GM19351 (cell line): ENCODE data around the gene RHOJ.
A peak's percentile ranks its signal among the peaks of the same experiment; 100 is the strongest.
"Not testable (repeated sequence)": the region's sequence is repeated elsewhere in the genome, so short reads cannot be mapped to it uniquely, and the experiment has no call there.

Source experiments
- ATAC-seq: cut with Tn5 transposase; IDR thresholded peaks from one replicate; pipeline ENCODE4 v1.9.1; 2021; ENCODE audit warnings: mild to moderate bottlenecking, moderate library complexity; ENCODE audit not compliant: unreplicated experiment

The RHOJ gene

GRCh38 chr14:63262446-63262845, 58.2 kb downstream of the RHOJ start:
- no peak for ATAC-seq

- no peak for ATAC-seq
These were observed 61.9 kb downstream of the RHOJ start for GRCh38 chr14:63266106-63266505.

- ATAC-seq, result no peak
These were observed 62.9 kb downstream of the RHOJ start for GRCh38 chr14:63267171-63267570.

- ATAC-seq, result no peak
These were observed 64.5 kb downstream of the RHOJ start for GRCh38 chr14:63268771-63269170.

- no peak for ATAC-seq
These were observed 65.5 kb downstream of the RHOJ start for GRCh38 chr14:63269561-63270225.

GRCh38 chr14:63273129-63273528, 68.9 kb downstream of the RHOJ start:
- no peak for ATAC-seq

GRCh38 chr14:63273717-63274655, 69.7 kb downstream of the RHOJ start:
- ATAC-seq, result no peak

- ATAC-seq, result no peak
These were observed 71.4 kb downstream of the RHOJ start for GRCh38 chr14:63275611-63276010.

- no peak for ATAC-seq
These were observed 71.8 kb downstream of the RHOJ start for GRCh38 chr14:63276016-63276415.

GRCh38 chr14:63276492-63277342, 72.5 kb downstream of the RHOJ start:
- ATAC-seq, result peak; percentile 84

GRCh38 chr14:63277591-63278183, 73.4 kb downstream of the RHOJ start:
- ATAC-seq, result no peak

- ATAC-seq, result not testable (repeated sequence)
These were observed 75.7 kb downstream of the RHOJ start for GRCh38 chr14:63279933-63280332.

- peak; percentile 83 for ATAC-seq
These were observed 79.0 kb downstream of the RHOJ start for GRCh38 chr14:63282997-63283883.

GRCh38 chr14:63283884-63284248, 79.6 kb downstream of the RHOJ start:
- no peak for ATAC-seq

- no peak for ATAC-seq
These were observed 81.8 kb downstream of the RHOJ start for GRCh38 chr14:63286071-63286470.

- no peak for ATAC-seq
These were observed 83.6 kb downstream of the RHOJ start for GRCh38 chr14:63287666-63288483.

- ATAC-seq, result peak; percentile 67
These were observed 84.6 kb downstream of the RHOJ start for GRCh38 chr14:63288853-63289252.

GRCh38 chr14:63290741-63291430, 86.6 kb downstream of the RHOJ start:
- ATAC-seq, result no peak
